HK-2 (cell line): Measurements from ENCODE around the gene CNPPD1.
A peak's percentile ranks its signal among the peaks of the same experiment; 100 is the strongest.
"Not testable (repeated sequence)": the region's sequence is repeated elsewhere in the genome, so short reads cannot be mapped to it uniquely, and the experiment has no call there.

Experiments used
- DNase-seq: peaks from one replicate; pipeline ENCODE4 v3.0.0-alpha.2; 2018; ENCODE audit not compliant: unreplicated experiment

The CNPPD1 gene

DNA sequence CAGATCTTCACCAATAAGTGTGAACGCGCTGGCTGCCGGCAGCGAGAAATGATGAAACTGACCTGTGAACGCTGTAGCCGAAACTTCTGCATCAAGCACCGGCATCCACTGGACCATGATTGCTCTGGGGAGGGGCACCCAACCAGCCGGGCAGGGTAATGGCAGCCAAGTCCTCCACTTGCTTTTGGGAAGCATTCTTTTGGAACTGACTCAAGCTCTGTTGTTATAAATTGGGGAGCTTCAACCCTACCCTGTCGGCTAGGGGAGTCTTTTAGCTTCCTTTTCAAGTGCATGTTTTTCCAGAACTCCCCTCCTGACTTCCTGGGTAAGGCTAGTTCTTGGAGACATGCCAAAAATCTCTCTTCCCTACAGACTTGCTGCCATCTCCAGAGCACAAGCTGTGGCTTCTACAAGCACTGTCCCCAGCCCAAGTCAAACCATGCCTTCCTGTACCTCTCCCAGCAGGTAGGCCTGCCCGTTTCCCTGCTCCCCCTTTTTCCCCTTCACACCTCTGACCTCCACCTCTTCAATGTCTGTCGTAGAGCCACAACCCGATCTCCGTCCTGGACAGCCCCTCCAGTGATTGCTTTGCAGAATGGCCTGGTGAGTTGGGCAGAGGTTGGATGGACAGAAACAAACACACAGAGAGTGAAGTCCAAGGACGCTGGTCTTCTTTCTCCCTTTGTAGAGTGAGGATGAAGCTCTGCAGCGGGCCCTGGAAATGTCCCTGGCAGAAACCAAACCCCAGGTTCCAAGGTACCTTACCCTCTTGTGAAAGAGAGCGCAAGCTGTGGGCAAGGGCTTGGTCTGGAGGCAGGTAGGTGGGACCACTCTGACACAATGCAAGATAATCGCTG lies 31.4 kb upstream of the CNPPD1 start:
- no peak for DNase-seq

DNA sequence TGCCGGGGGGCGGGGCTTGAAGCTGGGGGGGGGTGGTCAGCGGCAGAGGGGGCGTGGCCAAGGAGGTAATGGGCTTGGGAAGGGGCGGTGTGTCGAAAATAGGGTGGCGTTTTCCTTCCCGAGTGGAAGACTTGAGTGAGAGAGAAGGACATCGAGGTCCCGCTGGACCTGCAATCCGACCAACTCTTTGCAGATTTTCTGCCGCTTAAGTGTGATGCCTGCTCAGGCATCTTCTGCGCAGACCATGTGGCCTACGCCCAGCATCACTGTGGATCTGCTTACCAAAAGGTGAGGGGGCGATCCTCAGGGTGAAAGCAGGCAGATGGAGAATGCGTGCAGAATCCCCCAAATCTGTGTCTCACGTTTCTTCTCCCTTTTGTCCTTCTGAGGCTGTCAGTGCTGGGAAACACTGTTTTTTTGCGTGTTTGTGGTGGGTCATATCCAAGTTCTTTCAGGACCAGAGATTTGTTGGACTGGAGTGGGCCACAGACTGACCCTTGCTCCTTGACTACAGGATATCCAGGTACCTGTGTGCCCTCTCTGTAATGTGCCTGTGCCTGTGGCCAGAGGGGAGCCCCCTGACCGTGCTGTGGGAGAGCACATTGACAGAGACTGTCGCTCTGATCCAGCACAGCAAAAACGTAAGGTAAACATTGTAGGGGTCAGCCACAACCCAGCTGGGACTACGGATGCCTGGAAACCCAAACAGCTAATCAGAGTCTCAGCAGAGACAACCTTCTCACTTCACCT lies 30.6 kb upstream of the CNPPD1 start:
- no peak for DNase-seq

DNA sequence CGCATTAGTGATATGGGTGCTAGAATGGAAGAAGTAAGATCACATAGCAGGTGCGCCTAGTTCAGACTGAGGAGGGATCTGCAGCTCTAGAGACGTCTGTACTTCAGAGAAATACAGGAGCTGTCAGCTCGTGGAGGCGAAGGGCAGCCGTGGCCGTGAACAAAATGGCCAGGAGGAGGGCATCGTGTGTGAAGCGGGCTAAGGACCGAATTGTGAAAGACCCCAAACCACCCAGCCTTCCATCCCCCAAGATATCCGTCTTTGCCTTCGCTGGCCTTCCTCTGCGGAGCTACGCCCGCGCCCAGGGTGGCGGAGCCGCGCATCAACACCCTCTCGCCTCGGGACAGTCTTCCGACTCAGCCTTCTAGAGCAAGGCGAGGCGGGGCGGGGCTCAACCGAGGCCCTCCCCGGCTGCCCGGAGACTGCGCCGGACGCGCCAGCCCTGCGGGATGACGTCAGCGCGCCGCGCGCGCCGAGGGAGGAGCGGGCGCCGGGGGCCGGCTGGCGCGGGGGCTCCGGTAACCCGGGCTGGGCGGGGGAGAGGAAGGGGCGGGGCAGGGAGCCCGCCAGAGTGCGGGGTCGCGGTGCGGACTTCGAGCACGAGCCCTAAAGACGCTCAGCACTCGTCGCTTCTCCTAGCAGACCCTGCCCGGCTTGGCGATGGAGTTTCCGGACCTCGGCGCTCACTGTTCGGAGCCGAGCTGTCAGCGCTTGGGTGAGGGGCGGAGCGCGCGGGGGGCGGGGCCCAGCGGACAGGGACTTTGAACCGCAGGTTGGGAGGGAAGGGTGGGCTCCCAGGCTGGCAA lies 29.8 kb upstream of the CNPPD1 start, which contains the start of gene ZFAND2B:
Gene ZFAND2B (plus strand): TSS at position 455 of the 806 bp plus-strand sequence. CDS start 206 bp downstream, at position 661.
- peak; percentile 93 for DNase-seq

DNA sequence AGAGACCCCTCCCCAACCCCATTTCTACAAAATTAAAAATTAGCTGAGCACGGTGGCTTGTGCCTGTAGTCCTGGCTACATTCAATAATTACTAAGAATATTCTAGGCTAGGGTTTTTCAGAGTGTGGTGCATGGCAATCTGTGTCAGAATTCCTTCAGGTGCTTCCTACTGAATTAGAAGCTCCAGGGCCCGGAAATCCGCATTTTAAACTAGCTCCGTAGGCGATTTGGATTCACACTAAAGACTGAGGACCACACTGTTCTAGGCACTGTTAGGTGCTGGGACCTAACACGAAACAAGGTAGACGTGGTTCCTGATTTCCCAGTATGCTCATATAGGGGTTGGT lies 29.2 kb upstream of the CNPPD1 start:
- no peak for DNase-seq

DNA sequence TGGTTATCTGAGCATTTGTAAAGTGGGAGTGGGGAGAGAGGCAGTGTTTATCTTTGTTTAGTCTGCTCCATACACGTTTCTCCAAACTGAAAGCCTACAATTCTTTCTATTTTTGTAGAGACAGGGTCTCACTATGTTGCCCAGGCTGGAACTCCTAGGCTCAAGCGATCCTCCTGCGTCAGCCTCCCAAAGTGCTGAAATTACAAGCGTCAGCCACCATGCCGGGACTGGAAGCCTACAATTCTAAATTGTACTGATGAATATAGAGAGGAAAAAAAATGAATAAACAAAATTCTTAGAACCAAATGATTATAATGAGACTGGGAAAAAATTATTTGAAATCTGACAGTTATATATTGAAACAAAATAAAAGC lies 28.4 kb upstream of the CNPPD1 start:
- no peak for DNase-seq

DNA sequence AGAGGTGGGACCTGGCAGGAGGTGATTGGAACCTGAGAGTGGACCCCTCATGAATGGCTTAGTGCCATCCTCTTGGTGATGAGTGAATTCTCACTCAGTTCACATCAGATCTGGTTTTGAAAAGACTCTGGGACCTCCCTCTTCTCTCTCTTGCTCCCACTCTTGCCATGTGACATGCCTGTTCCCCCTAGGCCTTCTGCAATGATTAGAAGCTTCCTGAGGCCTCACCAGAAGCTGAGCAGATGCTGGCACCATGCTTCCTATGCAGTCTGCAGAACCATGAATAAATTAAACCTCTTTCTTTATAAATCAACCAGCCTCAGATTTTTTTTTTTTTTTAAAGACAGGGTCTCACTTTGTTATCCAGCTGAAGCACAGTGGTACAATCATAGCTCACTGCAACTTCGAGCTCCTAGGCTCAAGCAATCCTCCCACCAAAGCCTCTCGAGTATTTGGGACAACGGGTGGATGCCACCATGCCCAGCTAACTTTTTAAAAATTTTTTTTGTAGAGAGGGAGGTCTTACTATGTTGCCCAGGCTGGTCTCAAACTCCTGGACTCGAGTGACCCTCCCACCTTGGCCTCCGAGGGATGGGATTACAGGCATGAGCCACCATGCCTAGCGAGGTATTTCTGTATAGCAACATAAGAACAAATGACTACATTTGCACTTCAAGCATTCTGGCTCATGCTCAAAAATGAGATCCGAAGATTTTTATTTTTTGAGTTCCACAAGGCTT lies 27.9 kb upstream of the CNPPD1 start:
- no peak for DNase-seq

DNA sequence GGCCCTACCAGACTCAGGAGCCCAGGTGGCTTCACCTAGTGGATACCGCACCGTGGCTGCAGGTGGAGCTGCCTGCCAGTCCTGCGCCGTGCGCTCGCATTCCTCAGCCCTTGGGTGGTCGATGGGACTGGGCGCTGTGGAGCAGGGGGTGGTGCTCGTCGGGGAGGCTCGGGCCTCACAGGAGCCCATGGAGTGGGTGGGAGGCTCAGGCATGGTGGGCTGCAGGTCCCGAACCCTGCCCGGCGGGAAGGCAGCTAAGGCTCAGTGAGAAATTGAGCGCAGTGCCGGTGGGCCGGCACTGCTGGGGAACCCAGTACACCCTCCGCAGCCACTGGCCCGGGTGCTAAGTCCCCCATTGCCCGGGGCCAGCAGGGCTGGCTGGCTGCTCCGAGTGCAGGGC lies 24.6 kb upstream of the CNPPD1 start:
- DNase-seq: not testable (repeated sequence)

DNA sequence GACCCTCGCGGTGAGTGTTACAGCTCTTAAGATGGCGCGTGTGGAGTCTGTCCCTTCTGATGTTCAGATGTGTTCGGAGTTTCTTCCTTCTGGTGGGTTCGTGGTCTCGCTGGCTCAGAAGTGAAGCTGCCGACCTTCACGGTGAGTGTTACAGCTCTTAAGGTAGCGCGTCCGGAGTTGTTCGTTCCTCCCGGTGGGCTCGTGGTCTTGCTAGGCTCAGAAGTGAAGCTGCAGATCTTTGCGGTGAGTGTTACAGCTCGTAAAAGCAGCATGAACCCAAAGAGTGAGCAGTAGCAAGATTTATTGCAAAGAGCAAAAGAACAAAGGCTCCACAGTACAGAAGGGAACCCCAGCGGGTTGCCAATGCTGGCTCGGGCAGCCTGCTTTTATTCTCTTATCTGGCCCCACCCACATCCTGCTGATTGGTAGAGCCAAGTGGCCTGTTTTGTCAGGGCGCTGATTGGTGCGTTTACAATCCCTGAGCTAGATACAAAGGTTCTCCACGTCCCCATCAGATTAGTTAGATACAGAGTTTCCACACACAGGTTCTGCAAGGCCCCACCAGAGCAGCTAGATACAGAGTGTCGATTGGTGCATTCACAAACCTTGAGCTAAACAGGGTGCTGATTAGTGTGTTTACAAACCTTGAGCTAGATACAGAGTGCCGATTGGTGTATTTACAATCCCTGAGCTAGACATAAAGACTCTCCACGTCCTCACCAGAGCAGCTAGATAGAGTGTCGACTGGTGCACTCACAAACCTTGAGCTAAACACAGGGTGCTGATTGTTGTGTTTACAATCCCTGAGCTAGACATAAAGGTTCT lies 24.0 kb upstream of the CNPPD1 start:
- DNase-seq: not testable (repeated sequence)

DNA sequence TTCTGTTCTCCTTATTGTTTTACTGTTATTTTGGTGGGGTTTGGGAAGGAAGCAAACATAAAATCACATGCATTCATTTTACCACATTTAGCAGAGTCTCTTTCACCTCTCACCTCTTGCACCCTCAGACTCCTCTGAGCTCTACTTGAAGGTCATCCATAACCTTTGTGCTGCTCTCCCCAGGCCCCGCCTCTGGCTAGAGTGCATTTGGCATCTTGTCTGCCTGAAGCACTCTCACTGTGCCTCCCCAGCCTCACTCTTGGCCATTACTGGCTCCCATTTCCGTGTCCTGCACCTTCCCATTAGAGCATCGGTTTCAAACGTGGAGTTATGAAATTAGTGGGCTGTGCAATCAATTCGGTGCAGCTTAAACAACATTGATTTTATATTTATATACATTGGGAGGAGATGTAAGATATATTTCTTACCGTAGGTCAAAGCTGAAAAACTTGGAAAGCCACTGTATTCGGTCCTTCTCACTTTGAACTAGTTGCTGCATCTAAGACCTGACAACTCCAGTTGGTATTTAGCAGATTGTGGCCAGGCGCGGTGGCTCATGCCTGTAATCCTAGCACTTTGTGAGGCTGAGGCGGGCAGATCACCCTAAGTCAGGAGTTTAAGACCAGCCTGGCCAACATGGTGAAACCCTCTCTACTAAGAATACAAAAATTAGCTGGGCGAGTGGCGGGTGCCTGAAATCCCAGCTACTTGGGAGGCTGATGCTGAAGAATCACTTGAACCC lies 22.9 kb upstream of the CNPPD1 start:
- no peak for DNase-seq

DNA sequence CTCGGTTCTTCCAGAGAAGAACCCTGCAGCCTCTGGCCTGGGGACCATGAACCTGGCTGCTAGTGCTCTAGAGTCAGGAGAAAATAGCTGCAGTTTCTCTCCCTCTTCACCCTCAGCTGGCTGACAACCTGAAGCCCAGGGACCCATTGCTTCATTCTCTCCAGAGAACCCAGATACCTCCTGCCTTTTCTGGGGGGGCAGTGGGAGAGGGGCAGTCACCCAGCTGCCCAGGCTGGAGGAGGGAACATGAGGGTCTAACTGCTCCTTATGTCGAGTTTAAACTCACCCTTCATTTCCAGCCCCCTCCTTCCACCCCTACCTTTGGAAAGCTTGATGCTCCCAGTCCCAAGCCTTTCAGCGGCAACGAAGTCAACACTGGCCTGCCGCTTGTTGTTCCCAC lies 22.2 kb upstream of the CNPPD1 start:
- no peak for DNase-seq

DNA sequence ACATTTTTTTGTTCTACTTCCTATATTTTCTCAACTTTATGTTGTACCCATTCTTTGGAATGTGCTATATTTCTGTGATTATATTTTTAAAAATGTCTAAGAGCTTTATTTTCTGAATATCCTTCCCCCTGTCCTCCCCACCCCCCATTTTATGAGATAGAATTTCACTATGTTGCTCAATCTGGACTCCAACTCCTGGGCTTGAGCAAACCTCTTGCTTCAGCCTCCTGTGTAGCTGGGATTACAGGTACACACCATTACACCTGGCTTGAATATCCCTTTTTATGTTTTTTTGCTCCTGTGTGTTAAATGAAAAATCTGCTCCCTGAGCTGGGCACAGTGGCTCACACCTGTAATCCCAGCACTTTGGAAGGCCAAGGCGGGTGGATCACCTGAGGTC lies 20.7 kb upstream of the CNPPD1 start:
- DNase-seq: no peak

DNA sequence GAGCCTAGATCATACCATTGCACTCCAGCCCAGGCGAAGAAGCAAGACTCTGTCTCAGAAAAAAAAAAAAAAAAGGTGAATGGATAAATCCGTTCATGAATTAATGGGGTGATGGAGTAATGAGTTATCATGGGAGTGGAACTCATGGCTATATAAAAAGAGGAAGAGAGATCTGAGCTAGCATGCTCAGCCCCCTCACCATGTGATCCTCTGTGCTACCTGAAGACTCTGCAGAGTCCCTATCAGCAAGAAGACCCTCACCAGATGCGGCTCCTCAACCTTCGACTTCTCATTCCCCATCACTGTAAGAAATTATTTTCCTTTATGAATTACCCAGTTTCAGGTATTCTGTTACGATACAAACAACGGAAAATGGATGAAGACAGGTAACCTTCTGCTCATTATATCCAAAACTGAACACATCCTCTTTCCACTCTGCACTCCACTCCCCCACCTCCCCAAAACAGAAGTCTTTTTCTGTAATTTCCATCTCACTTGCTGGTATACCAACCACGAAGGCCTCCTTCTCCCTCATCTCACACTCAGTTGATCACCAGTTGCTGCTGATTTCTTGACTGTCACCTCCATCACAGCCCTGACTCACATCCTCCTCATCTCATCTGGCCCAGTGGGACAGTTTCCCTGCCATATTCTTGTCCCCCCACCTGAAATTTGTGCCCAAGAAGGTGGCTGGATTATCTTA lies 10.2 kb upstream of the CNPPD1 start:
- no peak for DNase-seq

DNA sequence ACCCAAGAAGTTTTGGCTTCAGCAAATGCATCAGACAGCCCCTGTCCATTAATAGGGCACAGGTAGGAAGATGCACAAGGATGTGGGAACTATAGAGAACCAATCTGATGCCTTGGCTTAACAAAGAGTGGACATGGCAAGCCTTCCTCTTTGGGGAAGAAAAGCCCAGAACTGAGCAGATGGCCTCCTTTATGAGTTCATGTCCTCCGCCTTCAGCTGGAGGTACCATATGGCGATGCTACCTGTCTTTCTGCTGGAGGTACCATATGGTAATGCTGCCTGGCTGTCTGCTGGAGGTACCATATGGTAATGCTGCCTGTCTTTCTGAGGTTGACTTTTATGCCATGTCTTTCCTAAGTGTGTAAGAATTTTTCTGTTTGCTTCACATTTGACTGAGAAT lies 7.4 kb upstream of the CNPPD1 start:
- DNase-seq: no peak

DNA sequence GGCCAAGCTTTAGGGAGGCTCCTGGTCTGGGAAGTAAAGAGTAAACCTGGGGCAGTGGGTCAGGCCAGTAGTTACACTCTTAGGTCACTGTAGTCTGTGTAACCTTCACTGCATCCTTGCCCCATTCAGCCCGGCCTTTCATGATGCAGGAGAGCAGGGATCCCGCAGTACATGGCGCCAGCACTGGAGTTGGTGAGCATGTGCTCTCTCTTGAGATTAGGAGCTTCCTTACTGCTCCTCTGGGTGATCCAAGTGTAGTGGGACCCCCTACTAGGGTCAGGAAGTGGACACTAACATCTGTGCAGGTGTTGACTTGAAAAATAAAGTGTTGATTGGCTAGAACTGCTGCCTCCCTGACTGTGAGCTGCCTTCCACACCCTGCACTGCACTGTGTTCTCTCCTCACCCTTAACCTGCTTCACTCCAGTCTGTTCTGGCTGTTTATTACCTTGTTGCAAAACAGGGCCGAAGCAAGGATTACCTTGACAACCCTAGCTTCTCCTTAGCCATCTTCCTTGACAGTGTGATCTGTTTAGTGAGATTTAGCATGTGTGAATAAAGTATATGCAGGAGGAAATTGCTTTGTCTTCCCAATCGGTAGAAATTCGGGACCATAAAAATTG lies 6.5 kb upstream of the CNPPD1 start:
- DNase-seq: no peak

DNA sequence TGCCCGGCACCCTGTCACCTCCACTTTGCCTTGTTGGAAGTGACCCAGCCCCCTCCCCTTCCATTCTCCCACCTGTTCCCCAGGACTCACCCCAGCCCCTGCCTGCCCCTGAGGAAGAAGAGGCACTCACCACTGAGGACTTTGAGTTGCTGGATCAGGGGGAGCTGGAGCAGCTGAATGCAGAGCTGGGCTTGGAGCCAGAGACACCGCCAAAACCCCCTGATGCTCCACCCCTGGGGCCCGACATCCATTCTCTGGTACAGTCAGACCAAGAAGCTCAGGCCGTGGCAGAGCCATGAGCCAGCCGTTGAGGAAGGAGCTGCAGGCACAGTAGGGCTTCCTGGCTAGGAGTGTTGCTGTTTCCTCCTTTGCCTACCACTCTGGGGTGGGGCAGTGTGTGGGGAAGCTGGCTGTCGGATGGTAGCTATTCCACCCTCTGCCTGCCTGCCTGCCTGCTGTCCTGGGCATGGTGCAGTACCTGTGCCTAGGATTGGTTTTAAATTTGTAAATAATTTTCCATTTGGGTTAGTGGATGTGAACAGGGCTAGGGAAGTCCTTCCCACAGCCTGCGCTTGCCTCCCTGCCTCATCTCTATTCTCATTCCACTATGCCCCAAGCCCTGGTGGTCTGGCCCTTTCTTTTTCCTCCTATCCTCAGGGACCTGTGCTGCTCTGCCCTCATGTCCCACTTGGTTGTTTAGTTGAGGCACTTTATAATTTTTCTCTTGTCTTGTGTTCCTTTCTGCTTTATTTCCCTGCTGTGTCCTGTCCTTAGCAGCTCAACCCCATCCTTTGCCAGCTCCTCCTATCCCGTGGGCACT lies 5.8 kb upstream of the CNPPD1 start:
- DNase-seq: no peak

DNA sequence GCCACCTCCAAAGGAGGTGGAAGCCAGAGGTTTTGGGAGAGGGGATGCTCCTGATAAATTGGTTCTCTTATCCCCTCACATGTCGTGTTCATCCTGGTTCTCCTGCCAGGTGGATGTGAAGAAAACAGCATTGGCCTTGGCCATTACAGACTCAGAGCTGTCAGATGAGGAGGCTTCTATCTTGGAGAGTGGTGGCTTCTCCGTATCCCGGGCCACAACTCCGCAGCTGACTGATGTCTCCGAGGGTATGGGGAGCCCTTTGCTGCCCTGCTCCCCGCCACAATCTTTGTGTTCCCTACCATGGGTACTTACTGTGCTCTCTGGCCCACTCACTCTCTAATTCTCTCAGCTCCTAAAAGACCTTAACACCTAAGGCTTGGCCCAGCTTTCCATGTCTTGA lies 4.8 kb upstream of the CNPPD1 start:
- DNase-seq: no peak

DNA sequence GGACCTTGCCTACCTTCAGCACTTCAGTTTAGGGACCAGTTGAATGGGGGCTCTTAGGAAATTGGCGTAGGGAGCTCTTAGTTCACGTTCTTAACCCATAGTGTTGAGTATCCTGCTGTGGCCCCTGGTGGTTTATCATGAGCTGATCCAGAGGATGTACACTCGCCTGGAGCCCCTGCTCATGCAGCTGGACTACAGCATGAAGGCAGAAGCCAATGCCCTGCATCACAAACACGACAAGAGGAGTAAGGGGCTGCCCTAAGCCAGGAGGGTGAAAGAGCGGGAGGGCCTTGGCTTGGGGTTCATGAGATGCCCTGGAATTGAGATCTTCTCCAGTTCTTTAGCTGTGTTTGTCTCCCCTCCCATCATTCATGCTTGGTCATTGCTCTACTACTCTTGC lies 4.2 kb upstream of the CNPPD1 start:
- no peak for DNase-seq
